ENCODE data around the gene SLC44A1.

SLC44A1 gene

GRCh38 chr9:105401651-105402050 is 157.2 kb downstream of the SLC44A1 start:
- no peak overlapping the region for H3K9ac ChIP-seq (ENCODE audit: low read length)
- no peak overlapping the region for H3K4me2 ChIP-seq (ENCODE audit: low read length, poor library complexity, severe bottlenecking)
- no peak overlapping the region for H2AFZ ChIP-seq (ENCODE audit: low read depth, low read length)
- no peak overlapping the region for H2AK5ac ChIP-seq (ENCODE audit: low read length, severe bottlenecking)
- H2BK15ac ChIP-seq (ENCODE audit: low read depth, poor library complexity, severe bottlenecking): no peak overlapping the region
- H3K4ac ChIP-seq (ENCODE audit: low read depth in 1 of 2, low read length in 2 of 2): no peak overlapping the region
- no peak overlapping the region for H4K91ac ChIP-seq (ENCODE audit: low read length)
- WGBS: 32% methylated on average over 2 of the region's 3 CpGs
- H3K14ac ChIP-seq (ENCODE audit: low read length in 2 of 2): no peak overlapping the region
- H3K4me3 ChIP-seq (ENCODE audit: insufficient read depth in 1 of 2, low read depth in 1 of 2, low read length in 2 of 2): no peak overlapping the region
- no peak overlapping the region for H2BK5ac ChIP-seq (ENCODE audit: low read depth, low read length, poor library complexity, severe bottlenecking)
- DNase-seq: peak; percentile 54
- H3K27ac ChIP-seq (ENCODE audit: low read length, poor library complexity, severe bottlenecking): no peak overlapping the region
- no peaks in the 10 kb centered on the region for H3K4me1 ChIP-seq (ENCODE audit: control insufficient read depth, insufficient read depth, low read depth, low read length)
- H2BK12ac ChIP-seq (ENCODE audit: low read length in 2 of 2): no peak overlapping the region
- H3K18ac ChIP-seq (ENCODE audit: low read depth in 1 of 2, low read length in 2 of 2): no peak overlapping the region
- H3K27me3 ChIP-seq (ENCODE audit: control insufficient read depth in 1 of 2, insufficient read depth in 1 of 2, low read length in 2 of 2): no peaks in the 10 kb centered on the region
- no peak overlapping the region for H3K23ac ChIP-seq (ENCODE audit: low read length in 2 of 2)
- no peaks in the 10 kb centered on the region for H3K79me1 ChIP-seq (replicated peaks; ENCODE audit: low read length, poor library complexity, severe bottlenecking)
- H2BK120ac ChIP-seq (ENCODE audit: low read depth, low read length): no peak overlapping the region
- H3K9me3 ChIP-seq (ENCODE audit: control insufficient read depth, low read length): no peaks in the 10 kb centered on the region
- no peak overlapping the region for H4K8ac ChIP-seq (ENCODE audit: low read length)
- no peaks in the 10 kb centered on the region for H3K36me3 ChIP-seq (ENCODE audit: control insufficient read depth in 1 of 2, insufficient read depth in 2 of 2, low read depth in 1 of 2, low read length in 2 of 2)

- whole genome bisulfite sequencing: 79% methylated on average over 6 of the region's 6 CpGs
- Histone ChIP-seq H2BK5ac (ENCODE audit: low read depth, low read length, poor library complexity, severe bottlenecking) (no peak overlapping the region), H3K4ac (ENCODE audit: low read depth in 1 of 2, low read length in 2 of 2) (no peak overlapping the region), H3K36me3 (ENCODE audit: control insufficient read depth in 1 of 2, insufficient read depth in 2 of 2, low read depth in 1 of 2, low read length in 2 of 2) (no peaks in the 10 kb centered on the region), H3K23ac (ENCODE audit: low read length in 2 of 2) (no peak overlapping the region), H4K91ac (ENCODE audit: low read length) (no peak overlapping the region), H3K79me1 (replicated peaks; ENCODE audit: low read length, poor library complexity, severe bottlenecking) (no peaks in the 10 kb centered on the region), H3K4me2 (ENCODE audit: low read length, poor library complexity, severe bottlenecking) (no peak overlapping the region), H3K9ac (ENCODE audit: low read length) (no peak overlapping the region), H3K27me3 (ENCODE audit: control insufficient read depth in 1 of 2, insufficient read depth in 1 of 2, low read length in 2 of 2) (no peaks in the 10 kb centered on the region), H2BK120ac (ENCODE audit: low read depth, low read length) (no peak overlapping the region), H3K4me1 (ENCODE audit: control insufficient read depth, insufficient read depth, low read depth, low read length) (no peaks in the 10 kb centered on the region), H3K9me3 (ENCODE audit: control insufficient read depth, low read length) (no peaks in the 10 kb centered on the region), H3K18ac (ENCODE audit: low read depth in 1 of 2, low read length in 2 of 2) (no peak overlapping the region), H3K4me3 (ENCODE audit: insufficient read depth in 1 of 2, low read depth in 1 of 2, low read length in 2 of 2) (no peak overlapping the region), H2AFZ (ENCODE audit: low read depth, low read length) (no peak overlapping the region), H3K14ac (ENCODE audit: low read length in 2 of 2) (no peak overlapping the region), H2AK5ac (ENCODE audit: low read length, severe bottlenecking) (no peak overlapping the region), H3K27ac (ENCODE audit: low read length, poor library complexity, severe bottlenecking) (no peak overlapping the region), H4K8ac (ENCODE audit: low read length) (no peak overlapping the region), H2BK12ac (ENCODE audit: low read length in 2 of 2) (no peak overlapping the region), H2BK15ac (ENCODE audit: low read depth, poor library complexity, severe bottlenecking) (no peak overlapping the region)
- no peak for DNase-seq
Observed at GRCh38 chr9:105403552-105404248, 159.2 kb downstream of the SLC44A1 start.

GRCh38 chr9:105405514-105406131 is 161.2 kb downstream of the SLC44A1 start:
- Histone ChIP-seq H3K27me3 (ENCODE audit: control insufficient read depth in 1 of 2, insufficient read depth in 1 of 2, low read length in 2 of 2) (no peaks in the 10 kb centered on the region), H2BK12ac (ENCODE audit: low read length in 2 of 2) (no peak overlapping the region), H3K18ac (ENCODE audit: low read depth in 1 of 2, low read length in 2 of 2) (no peak overlapping the region), H3K4ac (ENCODE audit: low read depth in 1 of 2, low read length in 2 of 2) (no peak overlapping the region), H3K4me3 (ENCODE audit: insufficient read depth in 1 of 2, low read depth in 1 of 2, low read length in 2 of 2) (no peak overlapping the region), H4K91ac (ENCODE audit: low read length) (no peak overlapping the region), H3K79me1 (replicated peaks; ENCODE audit: low read length, poor library complexity, severe bottlenecking) (no peaks in the 10 kb centered on the region), H3K9me3 (ENCODE audit: control insufficient read depth, low read length) (no peaks in the 10 kb centered on the region), H3K4me1 (ENCODE audit: control insufficient read depth, insufficient read depth, low read depth, low read length) (no peaks in the 10 kb centered on the region), H4K8ac (ENCODE audit: low read length) (no peak overlapping the region), H2AK5ac (ENCODE audit: low read length, severe bottlenecking) (no peak overlapping the region), H2AFZ (ENCODE audit: low read depth, low read length) (no peak overlapping the region), H2BK5ac (ENCODE audit: low read depth, low read length, poor library complexity, severe bottlenecking) (no peak overlapping the region), H3K9ac (ENCODE audit: low read length) (no peak overlapping the region), H3K14ac (ENCODE audit: low read length in 2 of 2) (no peak overlapping the region), H3K36me3 (ENCODE audit: control insufficient read depth in 1 of 2, insufficient read depth in 2 of 2, low read depth in 1 of 2, low read length in 2 of 2) (no peaks in the 10 kb centered on the region), H3K27ac (ENCODE audit: low read length, poor library complexity, severe bottlenecking) (no peak overlapping the region), H2BK15ac (ENCODE audit: low read depth, poor library complexity, severe bottlenecking) (no peak overlapping the region), H3K23ac (ENCODE audit: low read length in 2 of 2) (no peak overlapping the region), H2BK120ac (ENCODE audit: low read depth, low read length) (no peak overlapping the region), H3K4me2 (ENCODE audit: low read length, poor library complexity, severe bottlenecking) (no peak overlapping the region)
- peak; percentile 46 for DNase-seq
- WGBS: 7% methylated on average over 6 of the region's 6 CpGs

- Histone ChIP-seq H2BK5ac (ENCODE audit: low read depth, low read length, poor library complexity, severe bottlenecking) (no peak overlapping the region), H3K18ac (ENCODE audit: low read depth in 1 of 2, low read length in 2 of 2) (no peak overlapping the region), H3K27ac (ENCODE audit: low read length, poor library complexity, severe bottlenecking) (no peak overlapping the region), H3K36me3 (ENCODE audit: control insufficient read depth in 1 of 2, insufficient read depth in 2 of 2, low read depth in 1 of 2, low read length in 2 of 2) (no peaks in the 10 kb centered on the region), H3K4me2 (ENCODE audit: low read length, poor library complexity, severe bottlenecking) (no peak overlapping the region), H3K27me3 (ENCODE audit: control insufficient read depth in 1 of 2, insufficient read depth in 1 of 2, low read length in 2 of 2) (no peaks in the 10 kb centered on the region), H4K91ac (ENCODE audit: low read length) (no peak overlapping the region), H3K4ac (ENCODE audit: low read depth in 1 of 2, low read length in 2 of 2) (no peak overlapping the region), H4K8ac (ENCODE audit: low read length) (no peak overlapping the region), H3K9ac (ENCODE audit: low read length) (no peak overlapping the region), H3K9me3 (ENCODE audit: control insufficient read depth, low read length) (peaks cover 3% of the 10 kb centered on the region), H3K4me1 (ENCODE audit: control insufficient read depth, insufficient read depth, low read depth, low read length) (no peaks in the 10 kb centered on the region), H2BK15ac (ENCODE audit: low read depth, poor library complexity, severe bottlenecking) (no peak overlapping the region), H2AFZ (ENCODE audit: low read depth, low read length) (no peak overlapping the region), H2BK120ac (ENCODE audit: low read depth, low read length) (no peak overlapping the region), H3K14ac (ENCODE audit: low read length in 2 of 2) (no peak overlapping the region), H3K23ac (ENCODE audit: low read length in 2 of 2) (no peak overlapping the region), H2AK5ac (ENCODE audit: low read length, severe bottlenecking) (no peak overlapping the region), H3K79me1 (replicated peaks; ENCODE audit: low read length, poor library complexity, severe bottlenecking) (no peaks in the 10 kb centered on the region), H2BK12ac (ENCODE audit: low read length in 2 of 2) (no peak overlapping the region), H3K4me3 (ENCODE audit: insufficient read depth in 1 of 2, low read depth in 1 of 2, low read length in 2 of 2) (no peak overlapping the region)
- 73% methylated on average over 5 of the region's 6 CpGs for WGBS
- DNase-seq: no peak
Observed at GRCh38 chr9:105406369-105406768, 161.9 kb downstream of the SLC44A1 start.

Measured in mesenchymal stem cell (in vitro differentiated cells and primary cell).